NCI-H2029 treated with DMSO at 0.1 percent for 48 hours (cell line): Measurements from ENCODE around the gene CPSF7.

Experiments used
- DNase-seq: peaks from one replicate; lab custom pipeline; 2025; lab: John Stamatoyannopoulos, UW

Gene CPSF7

GRCh38 chr11:61357233-61357893 lies 72.4 kb downstream of the CPSF7 start:
- no peak for DNase-seq

DNA sequence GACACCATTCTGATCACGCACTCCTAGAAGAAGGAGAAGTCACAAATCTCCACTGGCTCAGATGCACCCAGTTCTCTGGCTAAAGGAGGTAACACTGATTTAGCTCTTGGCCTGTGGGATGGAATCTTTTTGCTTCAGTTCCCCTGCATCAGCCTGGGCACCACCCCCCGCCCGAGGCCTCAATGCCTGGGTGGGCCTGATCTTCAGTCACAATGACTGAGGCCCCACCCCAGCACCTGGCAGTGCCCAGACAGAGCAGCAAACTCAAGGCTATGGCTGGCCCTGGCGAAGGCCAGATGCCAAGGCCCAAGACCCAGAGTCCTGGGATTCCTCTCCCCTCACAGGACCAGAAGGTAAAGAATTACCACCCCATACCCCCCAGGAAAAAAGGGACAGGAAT lies 73.1 kb downstream of the CPSF7 start:
- no peak for DNase-seq

DNA sequence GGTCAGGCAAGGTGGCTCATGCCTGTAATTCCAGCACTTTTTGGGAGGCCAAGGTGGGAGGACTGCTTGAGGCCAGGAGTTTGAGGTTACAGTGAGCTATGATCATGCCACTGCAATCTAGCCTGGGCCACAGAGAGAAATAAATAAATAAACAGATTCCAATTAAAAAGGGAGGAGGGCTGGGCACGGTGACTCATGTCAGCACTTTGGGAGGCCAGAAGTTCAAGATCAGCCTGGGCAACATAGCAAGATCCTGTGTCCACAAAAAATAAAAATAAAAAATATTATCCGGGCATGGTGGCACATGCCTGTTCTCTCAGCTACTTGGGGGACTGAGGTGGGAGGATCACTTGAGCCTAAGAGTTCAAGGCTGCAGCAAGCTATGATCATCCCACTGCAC lies 75.6 kb downstream of the CPSF7 start:
- no peak for DNase-seq

- no peak for DNase-seq
These were observed 76.4 kb downstream of the CPSF7 start for GRCh38 chr11:61353131-61354067.
